Activated CD8-positive, alpha-beta memory T cell treated with anti-CD3 and anti-CD28 coated beads for 36 hours (primary cell): ENCODE data around the gene CANX. TPM values are rescaled to one million over a fixed set of nuclear protein-coding genes. Genes with fewer than 3 reads are reported as not detected.

ENCODE experiments used
- total RNA-seq, 2 experiments: library from RNA; stranded (reverse); gene quantifications; one replicate each; pipeline ENCODE4 v1.2.3, GENCODE V29; 2021

Gene CANX
- total RNA-seq, 2 experiments from 2014 or later, result 559 to 632 TPM

Other genes starting within 250 kb of the CANX start
- gene RUFY1, start 148.4 kb upstream of the CANX start, total RNA-seq, result 10 to 100 TPM; 35.0 to 36.9 TPM
- 100 to 1,000 TPM; 902 to 926 TPM for gene HNRNPH1, start 75.3 kb upstream of the CANX start, total RNA-seq
- gene CBY3, start 17.9 kb upstream of the CANX start, total RNA-seq, result under 1 TPM; 0.55 to 0.96 TPM
- 10 to 100 TPM; 28.6 to 29.5 TPM for gene MAML1, start 33.9 kb downstream of the CANX start, total RNA-seq
- gene LTC4S, start 95.0 kb downstream of the CANX start, total RNA-seq, result under 1 TPM; 0.55 to 0.65 TPM
- 10 to 100 TPM; 94.7 to 99.9 TPM for gene MGAT4B, start 107.9 kb downstream of the CANX start, total RNA-seq
- gene SQSTM1, start 121.9 kb downstream of the CANX start, total RNA-seq, result 100 to 1,000 TPM; 132 to 135 TPM
- 10 to 100 TPM; 17.7 to 21.2 TPM for gene MRNIP, start 159.8 kb downstream of the CANX start, total RNA-seq
- gene TBC1D9B, start 208.9 kb downstream of the CANX start, total RNA-seq, result 10 to 100 TPM; 94.2 to 98.1 TPM